ENCODE data around the gene MTIF2. TPM values are rescaled to one million over a fixed set of nuclear protein-coding genes. Genes with fewer than 3 reads are reported as not detected.

MTIF2 gene
- total and polyA plus RNA-seq, 9 of the 15 experiments (the other 6 are each of a cell fraction or from before 2014, with no cell fraction given) = 58.7 to 143 (median 105) TPM

DNA sequence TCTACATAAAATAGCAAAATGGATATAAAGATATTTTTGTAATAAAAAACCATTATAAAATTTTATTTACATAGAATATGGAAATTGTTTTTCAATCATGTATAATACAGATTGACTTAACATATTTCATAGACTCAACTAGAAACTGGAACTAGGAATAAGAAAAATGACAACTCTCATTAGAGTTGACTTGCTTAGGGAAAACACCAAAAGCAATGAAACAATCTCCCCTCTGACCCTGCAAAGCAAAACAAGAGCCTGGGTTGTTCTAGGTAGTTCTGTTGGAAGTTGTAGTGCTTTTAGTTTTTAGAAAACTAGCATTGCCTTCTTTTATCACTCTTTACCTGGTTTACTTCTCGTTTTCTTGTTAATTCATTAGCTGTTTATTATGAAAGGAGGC, 32.2 kb upstream of the MTIF2 start (continued):
- TF ChIP-seq, protein P1, sequence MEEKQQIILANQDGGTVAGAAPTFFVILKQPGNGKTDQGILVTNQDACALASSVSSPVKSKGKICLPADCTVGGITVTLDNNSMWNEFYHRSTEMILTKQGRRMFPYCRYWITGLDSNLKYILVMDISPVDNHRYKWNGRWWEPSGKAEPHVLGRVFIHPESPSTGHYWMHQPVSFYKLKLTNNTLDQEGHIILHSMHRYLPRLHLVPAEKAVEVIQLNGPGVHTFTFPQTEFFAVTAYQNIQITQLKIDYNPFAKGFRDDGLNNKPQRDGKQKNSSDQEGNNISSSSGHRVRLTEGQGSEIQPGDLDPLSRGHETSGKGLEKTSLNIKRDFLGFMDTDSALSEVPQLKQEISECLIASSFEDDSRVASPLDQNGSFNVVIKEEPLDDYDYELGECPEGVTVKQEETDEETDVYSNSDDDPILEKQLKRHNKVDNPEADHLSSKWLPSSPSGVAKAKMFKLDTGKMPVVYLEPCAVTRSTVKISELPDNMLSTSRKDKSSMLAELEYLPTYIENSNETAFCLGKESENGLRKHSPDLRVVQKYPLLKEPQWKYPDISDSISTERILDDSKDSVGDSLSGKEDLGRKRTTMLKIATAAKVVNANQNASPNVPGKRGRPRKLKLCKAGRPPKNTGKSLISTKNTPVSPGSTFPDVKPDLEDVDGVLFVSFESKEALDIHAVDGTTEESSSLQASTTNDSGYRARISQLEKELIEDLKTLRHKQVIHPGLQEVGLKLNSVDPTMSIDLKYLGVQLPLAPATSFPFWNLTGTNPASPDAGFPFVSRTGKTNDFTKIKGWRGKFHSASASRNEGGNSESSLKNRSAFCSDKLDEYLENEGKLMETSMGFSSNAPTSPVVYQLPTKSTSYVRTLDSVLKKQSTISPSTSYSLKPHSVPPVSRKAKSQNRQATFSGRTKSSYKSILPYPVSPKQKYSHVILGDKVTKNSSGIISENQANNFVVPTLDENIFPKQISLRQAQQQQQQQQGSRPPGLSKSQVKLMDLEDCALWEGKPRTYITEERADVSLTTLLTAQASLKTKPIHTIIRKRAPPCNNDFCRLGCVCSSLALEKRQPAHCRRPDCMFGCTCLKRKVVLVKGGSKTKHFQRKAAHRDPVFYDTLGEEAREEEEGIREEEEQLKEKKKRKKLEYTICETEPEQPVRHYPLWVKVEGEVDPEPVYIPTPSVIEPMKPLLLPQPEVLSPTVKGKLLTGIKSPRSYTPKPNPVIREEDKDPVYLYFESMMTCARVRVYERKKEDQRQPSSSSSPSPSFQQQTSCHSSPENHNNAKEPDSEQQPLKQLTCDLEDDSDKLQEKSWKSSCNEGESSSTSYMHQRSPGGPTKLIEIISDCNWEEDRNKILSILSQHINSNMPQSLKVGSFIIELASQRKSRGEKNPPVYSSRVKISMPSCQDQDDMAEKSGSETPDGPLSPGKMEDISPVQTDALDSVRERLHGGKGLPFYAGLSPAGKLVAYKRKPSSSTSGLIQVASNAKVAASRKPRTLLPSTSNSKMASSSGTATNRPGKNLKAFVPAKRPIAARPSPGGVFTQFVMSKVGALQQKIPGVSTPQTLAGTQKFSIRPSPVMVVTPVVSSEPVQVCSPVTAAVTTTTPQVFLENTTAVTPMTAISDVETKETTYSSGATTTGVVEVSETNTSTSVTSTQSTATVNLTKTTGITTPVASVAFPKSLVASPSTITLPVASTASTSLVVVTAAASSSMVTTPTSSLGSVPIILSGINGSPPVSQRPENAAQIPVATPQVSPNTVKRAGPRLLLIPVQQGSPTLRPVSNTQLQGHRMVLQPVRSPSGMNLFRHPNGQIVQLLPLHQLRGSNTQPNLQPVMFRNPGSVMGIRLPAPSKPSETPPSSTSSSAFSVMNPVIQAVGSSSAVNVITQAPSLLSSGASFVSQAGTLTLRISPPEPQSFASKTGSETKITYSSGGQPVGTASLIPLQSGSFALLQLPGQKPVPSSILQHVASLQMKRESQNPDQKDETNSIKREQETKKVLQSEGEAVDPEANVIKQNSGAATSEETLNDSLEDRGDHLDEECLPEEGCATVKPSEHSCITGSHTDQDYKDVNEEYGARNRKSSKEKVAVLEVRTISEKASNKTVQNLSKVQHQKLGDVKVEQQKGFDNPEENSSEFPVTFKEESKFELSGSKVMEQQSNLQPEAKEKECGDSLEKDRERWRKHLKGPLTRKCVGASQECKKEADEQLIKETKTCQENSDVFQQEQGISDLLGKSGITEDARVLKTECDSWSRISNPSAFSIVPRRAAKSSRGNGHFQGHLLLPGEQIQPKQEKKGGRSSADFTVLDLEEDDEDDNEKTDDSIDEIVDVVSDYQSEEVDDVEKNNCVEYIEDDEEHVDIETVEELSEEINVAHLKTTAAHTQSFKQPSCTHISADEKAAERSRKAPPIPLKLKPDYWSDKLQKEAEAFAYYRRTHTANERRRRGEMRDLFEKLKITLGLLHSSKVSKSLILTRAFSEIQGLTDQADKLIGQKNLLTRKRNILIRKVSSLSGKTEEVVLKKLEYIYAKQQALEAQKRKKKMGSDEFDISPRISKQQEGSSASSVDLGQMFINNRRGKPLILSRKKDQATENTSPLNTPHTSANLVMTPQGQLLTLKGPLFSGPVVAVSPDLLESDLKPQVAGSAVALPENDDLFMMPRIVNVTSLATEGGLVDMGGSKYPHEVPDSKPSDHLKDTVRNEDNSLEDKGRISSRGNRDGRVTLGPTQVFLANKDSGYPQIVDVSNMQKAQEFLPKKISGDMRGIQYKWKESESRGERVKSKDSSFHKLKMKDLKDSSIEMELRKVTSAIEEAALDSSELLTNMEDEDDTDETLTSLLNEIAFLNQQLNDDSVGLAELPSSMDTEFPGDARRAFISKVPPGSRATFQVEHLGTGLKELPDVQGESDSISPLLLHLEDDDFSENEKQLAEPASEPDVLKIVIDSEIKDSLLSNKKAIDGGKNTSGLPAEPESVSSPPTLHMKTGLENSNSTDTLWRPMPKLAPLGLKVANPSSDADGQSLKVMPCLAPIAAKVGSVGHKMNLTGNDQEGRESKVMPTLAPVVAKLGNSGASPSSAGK (IDR thresholded peaks at IDR 0.05) = no peak
- TF ChIP-seq, protein P2, sequence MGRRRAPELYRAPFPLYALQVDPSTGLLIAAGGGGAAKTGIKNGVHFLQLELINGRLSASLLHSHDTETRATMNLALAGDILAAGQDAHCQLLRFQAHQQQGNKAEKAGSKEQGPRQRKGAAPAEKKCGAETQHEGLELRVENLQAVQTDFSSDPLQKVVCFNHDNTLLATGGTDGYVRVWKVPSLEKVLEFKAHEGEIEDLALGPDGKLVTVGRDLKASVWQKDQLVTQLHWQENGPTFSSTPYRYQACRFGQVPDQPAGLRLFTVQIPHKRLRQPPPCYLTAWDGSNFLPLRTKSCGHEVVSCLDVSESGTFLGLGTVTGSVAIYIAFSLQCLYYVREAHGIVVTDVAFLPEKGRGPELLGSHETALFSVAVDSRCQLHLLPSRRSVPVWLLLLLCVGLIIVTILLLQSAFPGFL (CRISPR knock-in tag; IDR thresholded peaks at IDR 0.05) = no peak
- TF ChIP-seq, protein P3, sequence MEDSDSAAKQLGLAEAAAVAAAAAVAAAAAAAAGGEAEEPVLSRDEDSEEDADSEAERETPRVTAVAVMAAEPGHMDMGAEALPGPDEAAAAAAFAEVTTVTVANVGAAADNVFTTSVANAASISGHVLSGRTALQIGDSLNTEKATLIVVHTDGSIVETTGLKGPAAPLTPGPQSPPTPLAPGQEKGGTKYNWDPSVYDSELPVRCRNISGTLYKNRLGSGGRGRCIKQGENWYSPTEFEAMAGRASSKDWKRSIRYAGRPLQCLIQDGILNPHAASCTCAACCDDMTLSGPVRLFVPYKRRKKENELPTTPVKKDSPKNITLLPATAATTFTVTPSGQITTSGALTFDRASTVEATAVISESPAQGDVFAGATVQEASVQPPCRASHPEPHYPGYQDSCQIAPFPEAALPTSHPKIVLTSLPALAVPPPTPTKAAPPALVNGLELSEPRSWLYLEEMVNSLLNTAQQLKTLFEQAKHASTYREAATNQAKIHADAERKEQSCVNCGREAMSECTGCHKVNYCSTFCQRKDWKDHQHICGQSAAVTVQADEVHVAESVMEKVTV (CRISPR knock-in tag; IDR thresholded peaks at IDR 0.05) = no peak
- TF ChIP-seq MECOM (CRISPR knock-in tag; IDR thresholded peaks at IDR 0.05) = no peak
- TF ChIP-seq, protein P4, sequence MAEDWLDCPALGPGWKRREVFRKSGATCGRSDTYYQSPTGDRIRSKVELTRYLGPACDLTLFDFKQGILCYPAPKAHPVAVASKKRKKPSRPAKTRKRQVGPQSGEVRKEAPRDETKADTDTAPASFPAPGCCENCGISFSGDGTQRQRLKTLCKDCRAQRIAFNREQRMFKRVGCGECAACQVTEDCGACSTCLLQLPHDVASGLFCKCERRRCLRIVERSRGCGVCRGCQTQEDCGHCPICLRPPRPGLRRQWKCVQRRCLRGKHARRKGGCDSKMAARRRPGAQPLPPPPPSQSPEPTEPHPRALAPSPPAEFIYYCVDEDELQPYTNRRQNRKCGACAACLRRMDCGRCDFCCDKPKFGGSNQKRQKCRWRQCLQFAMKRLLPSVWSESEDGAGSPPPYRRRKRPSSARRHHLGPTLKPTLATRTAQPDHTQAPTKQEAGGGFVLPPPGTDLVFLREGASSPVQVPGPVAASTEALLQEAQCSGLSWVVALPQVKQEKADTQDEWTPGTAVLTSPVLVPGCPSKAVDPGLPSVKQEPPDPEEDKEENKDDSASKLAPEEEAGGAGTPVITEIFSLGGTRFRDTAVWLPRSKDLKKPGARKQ (CRISPR knock-in tag; IDR thresholded peaks at IDR 0.05) = no peak
- TF ChIP-seq TAL1 (IDR thresholded peaks at IDR 0.05) = no peak
- no peak for TF ChIP-seq SMARCA5 (IDR thresholded peaks at IDR 0.05)
- TF ChIP-seq SRSF1 (IDR thresholded peaks at IDR 0.05; ENCODE audit: low read depth, low read length) = no peak
